ENCODE results near the gene ROBO1. TPM values are rescaled to one million over a fixed set of nuclear protein-coding genes. Genes with fewer than 3 reads are reported as not detected.

ROBO1 gene
- total RNA-seq, 1 experiment from 2014 or later, result 35.5 TPM

DNA sequence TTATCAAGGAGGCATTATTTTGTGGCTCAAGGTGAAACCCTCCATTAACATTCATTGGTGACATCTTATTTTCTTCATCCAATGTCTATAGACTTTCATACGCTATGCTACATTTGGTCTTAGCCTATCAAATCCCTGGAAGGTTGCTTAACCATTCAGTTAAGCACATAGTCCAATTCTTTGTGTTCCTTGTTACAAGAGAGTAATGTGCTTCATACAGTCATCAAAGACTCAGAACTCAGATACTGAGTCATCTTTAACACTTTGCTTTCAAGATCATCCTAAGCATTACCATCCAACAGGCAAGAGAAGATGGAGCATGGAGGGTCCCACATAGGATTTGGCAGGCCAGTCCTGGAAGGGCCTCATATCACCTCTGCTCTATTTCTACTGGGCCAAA lies 1202.1 kb downstream of the ROBO1 start:
- BruUV-seq (replicated peaks), result no TSS peak
- Histone ChIP-seq H3K27ac (ENCODE audit: low read length) (no peak overlapping the region), H3K27me3 (ENCODE audit: low read length) (no peaks in the 10 kb centered on the region), H3K9me3 (ENCODE audit: low read length) (no peaks in the 10 kb centered on the region), H2AFZ (ENCODE audit: low read length) (no peak overlapping the region), H3F3A (ENCODE audit: low read length, unreplicated experiment) (no peaks in the 10 kb centered on the region), H3K4me3 (ENCODE audit: low read length) (no peak overlapping the region), H4K20me1 (ENCODE audit: low read length) (no peaks in the 10 kb centered on the region), H3K9ac (ENCODE audit: low read length) (no peak overlapping the region), H3K9me2 (replicated peaks; ENCODE audit: low read length) (no peaks in the 10 kb centered on the region), H3K36me3 (ENCODE audit: low read depth, low read length) (no peaks in the 10 kb centered on the region), H3K79me2 (ENCODE audit: low read length) (no peaks in the 10 kb centered on the region), H3K4me1 (ENCODE audit: insufficient read depth, low read length) (no peaks in the 10 kb centered on the region), H3K4me2 (ENCODE audit: low read length) (no peak overlapping the region)
- TF ChIP-seq EZH2phosphoT487 (IDR thresholded peaks at IDR 0.05; ENCODE audit: borderline replicate concordance, low read length) (no peak), EZH2 (IDR thresholded peaks at IDR 0.05; ENCODE audit: low read length, unreplicated experiment) (no peak)
- TF ChIP-seq, protein P1, sequence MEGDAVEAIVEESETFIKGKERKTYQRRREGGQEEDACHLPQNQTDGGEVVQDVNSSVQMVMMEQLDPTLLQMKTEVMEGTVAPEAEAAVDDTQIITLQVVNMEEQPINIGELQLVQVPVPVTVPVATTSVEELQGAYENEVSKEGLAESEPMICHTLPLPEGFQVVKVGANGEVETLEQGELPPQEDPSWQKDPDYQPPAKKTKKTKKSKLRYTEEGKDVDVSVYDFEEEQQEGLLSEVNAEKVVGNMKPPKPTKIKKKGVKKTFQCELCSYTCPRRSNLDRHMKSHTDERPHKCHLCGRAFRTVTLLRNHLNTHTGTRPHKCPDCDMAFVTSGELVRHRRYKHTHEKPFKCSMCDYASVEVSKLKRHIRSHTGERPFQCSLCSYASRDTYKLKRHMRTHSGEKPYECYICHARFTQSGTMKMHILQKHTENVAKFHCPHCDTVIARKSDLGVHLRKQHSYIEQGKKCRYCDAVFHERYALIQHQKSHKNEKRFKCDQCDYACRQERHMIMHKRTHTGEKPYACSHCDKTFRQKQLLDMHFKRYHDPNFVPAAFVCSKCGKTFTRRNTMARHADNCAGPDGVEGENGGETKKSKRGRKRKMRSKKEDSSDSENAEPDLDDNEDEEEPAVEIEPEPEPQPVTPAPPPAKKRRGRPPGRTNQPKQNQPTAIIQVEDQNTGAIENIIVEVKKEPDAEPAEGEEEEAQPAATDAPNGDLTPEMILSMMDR (conservative IDR thresholded peaks at IDR 0.05; ENCODE audit: low read depth, low read length), result no peak
- CTCF ChIA-PET, result no interaction called here
- ATAC-seq (no peak), DNase-seq (no peak)
- POLR2A ChIA-PET (ENCODE audit: unreplicated experiment), result no interaction called here
- intact Hi-C loops (cut with micrococcal nuclease), result no loop called here

GRCh38 chr3:78562328-78562727 lies 1205.5 kb downstream of the ROBO1 start:
- no peaks in the 10 kb centered on the region for H3F3A ChIP-seq (ENCODE audit: low read length, unreplicated experiment)
- no peak overlapping the region for H2AFZ ChIP-seq (ENCODE audit: low read length)
- H3K9ac ChIP-seq (ENCODE audit: low read length), result no peak overlapping the region
- no peaks in the 10 kb centered on the region for H3K79me2 ChIP-seq (ENCODE audit: low read length)
- intact Hi-C loops (cut with micrococcal nuclease), result no loop called here
- H3K9me2 ChIP-seq (replicated peaks; ENCODE audit: low read length), result no peaks in the 10 kb centered on the region
- BruUV-seq (replicated peaks), result no TSS peak
- POLR2A ChIA-PET (ENCODE audit: unreplicated experiment), result no interaction called here
- no peak for ATAC-seq
- H3K36me3 ChIP-seq (ENCODE audit: low read depth, low read length), result no peaks in the 10 kb centered on the region
- H3K4me1 ChIP-seq (ENCODE audit: insufficient read depth, low read length), result no peaks in the 10 kb centered on the region
- no peak overlapping the region for H3K27ac ChIP-seq (ENCODE audit: low read length)
- H3K27me3 ChIP-seq (ENCODE audit: low read length), result no peaks in the 10 kb centered on the region
- TF ChIP-seq, protein P1 (conservative IDR thresholded peaks at IDR 0.05; ENCODE audit: low read depth, low read length), result no peak
- TF ChIP-seq EZH2 (IDR thresholded peaks at IDR 0.05; ENCODE audit: low read length, unreplicated experiment), result no peak
- CTCF ChIA-PET, result no interaction called here
- no peak for DNase-seq
- H3K9me3 ChIP-seq (ENCODE audit: low read length), result no peaks in the 10 kb centered on the region
- no peak overlapping the region for H3K4me2 ChIP-seq (ENCODE audit: low read length)
- H3K4me3 ChIP-seq (ENCODE audit: low read length), result no peak overlapping the region
- H4K20me1 ChIP-seq (ENCODE audit: low read length), result no peaks in the 10 kb centered on the region

Small RNA genes lying within 50 kb of the gene (microRNA-seq; reads per million reads assigned to microRNA genes)
- not detected for gene MIR3923 (ENCODE audit: unreplicated experiment)

All from PC-3 (cell line).